Measurements from ENCODE around the gene TEDC2. TPM values are rescaled to one million over a fixed set of nuclear protein-coding genes. Genes with fewer than 3 reads are reported as not detected.

The TEDC2 gene
- total RNA-seq, 1 donor from 2014 or later, result 1.5 TPM

DNA sequence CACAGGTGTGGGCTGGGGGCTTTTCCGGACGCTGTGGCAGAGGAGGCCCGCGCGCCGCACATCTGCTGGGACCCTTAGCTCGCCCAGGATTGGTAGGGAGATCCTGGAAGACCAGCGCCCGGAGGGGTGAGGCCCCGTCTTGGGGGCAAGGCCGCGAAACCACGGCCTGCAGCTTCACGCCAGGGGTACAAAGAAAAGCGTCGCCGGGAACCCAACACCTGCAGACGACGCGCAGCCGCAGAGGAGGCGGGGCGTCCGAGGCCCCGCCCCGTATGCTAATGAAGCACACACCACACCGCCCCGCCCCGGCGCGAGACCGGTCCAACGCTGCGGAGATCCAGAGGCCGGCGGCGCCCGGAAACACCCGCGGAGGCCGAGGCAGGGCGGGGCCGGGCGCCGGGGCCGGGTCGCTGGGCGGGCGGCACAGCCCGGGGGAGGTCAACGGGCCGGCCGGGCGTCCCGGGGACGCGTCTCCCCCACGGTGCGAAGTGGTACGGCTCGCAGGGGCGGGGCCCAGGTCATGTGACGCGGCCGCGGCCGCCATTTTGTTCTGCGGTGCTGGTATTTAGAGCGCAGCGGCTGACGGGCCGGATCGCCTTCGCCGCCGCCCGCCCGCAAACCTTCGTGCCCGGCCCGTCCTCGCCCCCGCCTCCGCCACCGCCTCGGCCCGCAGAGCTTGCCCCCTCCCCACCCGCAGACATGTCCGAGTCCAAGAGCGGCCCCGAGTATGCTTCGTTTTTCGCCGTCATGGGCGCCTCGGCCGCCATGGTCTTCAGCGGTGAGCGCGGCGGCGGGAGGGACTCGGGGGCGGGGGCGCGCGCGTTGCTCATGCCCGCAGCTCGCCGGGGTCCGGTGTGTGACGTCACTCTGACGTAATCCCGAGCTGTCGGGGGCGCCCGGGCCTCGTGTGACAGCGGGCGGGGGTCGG lies 53.8 kb downstream of the TEDC2 start, which contains the start of gene ATP6V0C:
TSS of gene ATP6V0C (plus strand) at position 548 of the 928 bp plus-strand sequence. CDS start at position 700, 152 bp downstream.
- DNase-seq (ENCODE audit: low spot score), result peak; percentile 92

Other genes starting within 250 kb of the TEDC2 start
- 7.4 TPM for gene BRICD5, start 249.2 kb upstream of the TEDC2 start, total RNA-seq
- 11.3 TPM for gene PGP, start 245.3 kb upstream of the TEDC2 start, total RNA-seq
- gene E4F1, start 236.5 kb upstream of the TEDC2 start, total RNA-seq, result 24.7 TPM
- gene DNASE1L2, start 223.7 kb upstream of the TEDC2 start, total RNA-seq, result 1.5 TPM
- 47.8 TPM for gene ECI1, start 208.5 kb upstream of the TEDC2 start, total RNA-seq
- 178 TPM for gene RNPS1, start 192.0 kb upstream of the TEDC2 start, total RNA-seq
- 10.4 TPM for gene ABCA3, start 119.4 kb upstream of the TEDC2 start, total RNA-seq
- 7.8 TPM for gene CCNF, start 30.7 kb upstream of the TEDC2 start, total RNA-seq
- not detected for gene NTN3, start 11.2 kb downstream of the TEDC2 start, total RNA-seq
- gene TBC1D24, start 15.0 kb downstream of the TEDC2 start, total RNA-seq, result 6.5 TPM
- 170 TPM for gene ATP6V0C, start 53.8 kb downstream of the TEDC2 start, total RNA-seq
- 23.2 TPM for gene AMDHD2, start 60.3 kb downstream of the TEDC2 start, total RNA-seq
- gene CEMP1, start 71.3 kb downstream of the TEDC2 start, total RNA-seq, result 0.29 TPM
- gene PDPK1, start 77.9 kb downstream of the TEDC2 start, total RNA-seq, result 65.9 TPM
- 17.5 TPM for gene KCTD5, start 222.4 kb downstream of the TEDC2 start, total RNA-seq